ENCODE results near the gene GIT2. TPM values are rescaled to one million over a fixed set of nuclear protein-coding genes. Genes with fewer than 3 reads are reported as not detected.

Gene GIT2
- total RNA-seq, 1 experiment from 2014 or later = 36.7 TPM

- no peak overlapping the region for H2AFZ ChIP-seq
- no peak for TF ChIP-seq CTCF (conservative IDR thresholded peaks at IDR 0.05)
- TF ChIP-seq EZH2 (IDR thresholded peaks at IDR 0.05; ENCODE audit: low read depth) = no peak
- CTCF ChIA-PET = interaction anchor here (0.7 kb wide), 1 partner anchor 64 kb away, joined by 3 read pairs; no protein-coding TSS in a partner anchor
- H3K4me3 ChIP-seq = no peak overlapping the region
- H3K27me3 ChIP-seq (ENCODE audit: insufficient read depth, low read depth) = no peaks in the 10 kb centered on the region
- H3K9me3 ChIP-seq (ENCODE audit: insufficient read depth, low read depth) = no peaks in the 10 kb centered on the region
- peaks cover 19% of the 10 kb centered on the region for H3K4me1 ChIP-seq (replicated peaks; ENCODE audit: insufficient read depth)
- no peaks in the 10 kb centered on the region for H3K79me2 ChIP-seq (ENCODE audit: low read depth)
- no TSS peak for BruUV-seq (replicated peaks)
- peaks cover 10% of the 10 kb centered on the region; the same call in 1 of the 2 replicates for H3F3A ChIP-seq (ENCODE audit: insufficient read depth, low read depth)
- no peaks in the 10 kb centered on the region for H3K9me2 ChIP-seq (ENCODE audit: insufficient read depth)
- POLR2A ChIA-PET (ENCODE audit: unreplicated experiment) = no interaction called here
- H3K4me2 ChIP-seq = no peak overlapping the region
- peaks cover 7% of the 10 kb centered on the region; the same call in 1 of the 2 replicates for H3K36me3 ChIP-seq (ENCODE audit: low read depth)
- intact Hi-C loops (cut with micrococcal nuclease; ENCODE audit: unreplicated experiment) = no loop called here
- DNase-seq = peak; percentile 10 to 47
- H3K27ac ChIP-seq = 0 out of 2 replicates have a peak overlapping the region, but pooled peaks have one; percentile 19
- no peaks in the 10 kb centered on the region for H4K20me1 ChIP-seq (ENCODE audit: insufficient read depth)
Measured at GRCh38 chr12:109968801-109969200, 27.4 kb downstream of the GIT2 start.

- Histone ChIP-seq H3K36me3 (ENCODE audit: low read depth) (peaks cover 7% of the 10 kb centered on the region; the same call in 1 of the 2 replicates), H3K27ac (peak overlapping the region; percentile 53), H3K4me3 (no peak overlapping the region), H3K27me3 (ENCODE audit: insufficient read depth, low read depth) (no peaks in the 10 kb centered on the region), H3K79me2 (ENCODE audit: low read depth) (no peaks in the 10 kb centered on the region), H3K4me2 (0 out of 2 replicates have a peak overlapping the region, but pooled peaks have one; percentile 12), H3K9me3 (ENCODE audit: insufficient read depth, low read depth) (no peaks in the 10 kb centered on the region), H2AFZ (no peak overlapping the region), H3K4me1 (replicated peaks; ENCODE audit: insufficient read depth) (peaks cover 19% of the 10 kb centered on the region), H4K20me1 (ENCODE audit: insufficient read depth) (no peaks in the 10 kb centered on the region), H3K9me2 (ENCODE audit: insufficient read depth) (no peaks in the 10 kb centered on the region), H3F3A (ENCODE audit: insufficient read depth, low read depth) (peaks cover 10% of the 10 kb centered on the region; the same call in 1 of the 2 replicates)
- intact Hi-C loops (cut with micrococcal nuclease; ENCODE audit: unreplicated experiment) = no loop called here
- POLR2A ChIA-PET (ENCODE audit: unreplicated experiment) = interaction anchor here (0.7 kb wide), 1 partner anchor 17 kb away, joined by 11 read pairs; no protein-coding TSS in a partner anchor
- DNase-seq = no peak
- BruUV-seq (replicated peaks) = no TSS peak
- no peak for TF ChIP-seq CTCF (conservative IDR thresholded peaks at IDR 0.05)
- no peak for TF ChIP-seq EZH2 (IDR thresholded peaks at IDR 0.05; ENCODE audit: low read depth)
- CTCF ChIA-PET = no interaction called here
Measured at GRCh38 chr12:109968032-109968420, 28.1 kb downstream of the GIT2 start.

- ChIA-PET POLR2A (ENCODE audit: unreplicated experiment) (interaction anchor here (0.5 to 0.7 kb wide), 6 partner anchors 16 to 500 kb away, joined by 3 to 11 read pairs (median 3); partner anchors contain the start of genes GPN3 and IFT81), CTCF (no interaction called here)
- DNase-seq = peak; percentile 7 to 64
- no peaks in the 10 kb centered on the region for H3K27me3 ChIP-seq (ENCODE audit: insufficient read depth, low read depth)
- peak overlapping the region; percentile 53 for H3K27ac ChIP-seq
- H3K36me3 ChIP-seq (ENCODE audit: low read depth) = peaks cover 7% of the 10 kb centered on the region; the same call in 1 of the 2 replicates
- intact Hi-C loops (cut with micrococcal nuclease; ENCODE audit: unreplicated experiment) = no loop called here
- no peaks in the 10 kb centered on the region for H3K79me2 ChIP-seq (ENCODE audit: low read depth)
- 0 out of 2 replicates have a peak overlapping the region, but pooled peaks have one; percentile 12 for H3K4me2 ChIP-seq
- no peaks in the 10 kb centered on the region for H4K20me1 ChIP-seq (ENCODE audit: insufficient read depth)
- no peak overlapping the region for H2AFZ ChIP-seq
- no peak overlapping the region for H3K4me3 ChIP-seq
- peaks cover 19% of the 10 kb centered on the region for H3K4me1 ChIP-seq (replicated peaks; ENCODE audit: insufficient read depth)
- no TSS peak for BruUV-seq (replicated peaks)
- H3K9me3 ChIP-seq (ENCODE audit: insufficient read depth, low read depth) = no peaks in the 10 kb centered on the region
- no peak for TF ChIP-seq CTCF (conservative IDR thresholded peaks at IDR 0.05)
- no peak for TF ChIP-seq EZH2 (IDR thresholded peaks at IDR 0.05; ENCODE audit: low read depth)
- peaks cover 13% of the 10 kb centered on the region; the same call in 1 of the 2 replicates for H3F3A ChIP-seq (ENCODE audit: insufficient read depth, low read depth)
- H3K9me2 ChIP-seq (ENCODE audit: insufficient read depth) = no peaks in the 10 kb centered on the region
Measured at GRCh38 chr12:109967383-109968031, 28.7 kb downstream of the GIT2 start.
